ENCODE data around the gene SNX2.

DNA sequence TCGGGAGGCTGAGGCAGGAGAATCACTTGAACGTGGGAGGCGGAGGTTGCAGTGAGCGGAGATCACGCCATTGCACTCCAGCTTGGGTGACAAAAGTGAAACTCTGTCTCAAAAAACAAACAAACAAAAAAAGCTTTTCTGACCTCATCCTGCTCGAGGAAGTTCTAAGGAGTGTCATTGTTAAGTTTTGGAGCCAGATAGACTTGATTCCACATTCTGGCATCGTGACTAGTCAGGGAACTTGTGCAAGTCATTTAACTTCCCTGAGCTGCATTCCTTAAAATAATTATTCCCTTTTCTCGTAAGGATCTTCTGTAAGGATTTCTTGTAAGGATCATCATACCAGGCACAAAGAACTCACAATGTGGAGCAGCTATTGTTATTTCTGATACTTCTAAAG is 96.8 kb downstream of the SNX2 start:
- TF ChIP-seq, protein P1, sequence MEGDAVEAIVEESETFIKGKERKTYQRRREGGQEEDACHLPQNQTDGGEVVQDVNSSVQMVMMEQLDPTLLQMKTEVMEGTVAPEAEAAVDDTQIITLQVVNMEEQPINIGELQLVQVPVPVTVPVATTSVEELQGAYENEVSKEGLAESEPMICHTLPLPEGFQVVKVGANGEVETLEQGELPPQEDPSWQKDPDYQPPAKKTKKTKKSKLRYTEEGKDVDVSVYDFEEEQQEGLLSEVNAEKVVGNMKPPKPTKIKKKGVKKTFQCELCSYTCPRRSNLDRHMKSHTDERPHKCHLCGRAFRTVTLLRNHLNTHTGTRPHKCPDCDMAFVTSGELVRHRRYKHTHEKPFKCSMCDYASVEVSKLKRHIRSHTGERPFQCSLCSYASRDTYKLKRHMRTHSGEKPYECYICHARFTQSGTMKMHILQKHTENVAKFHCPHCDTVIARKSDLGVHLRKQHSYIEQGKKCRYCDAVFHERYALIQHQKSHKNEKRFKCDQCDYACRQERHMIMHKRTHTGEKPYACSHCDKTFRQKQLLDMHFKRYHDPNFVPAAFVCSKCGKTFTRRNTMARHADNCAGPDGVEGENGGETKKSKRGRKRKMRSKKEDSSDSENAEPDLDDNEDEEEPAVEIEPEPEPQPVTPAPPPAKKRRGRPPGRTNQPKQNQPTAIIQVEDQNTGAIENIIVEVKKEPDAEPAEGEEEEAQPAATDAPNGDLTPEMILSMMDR (IDR thresholded peaks at IDR 0.05): no peak
- TF ChIP-seq POLR2A (IDR thresholded peaks at IDR 0.05): no peak
